ENCODE measurements around the gene ACSM6. TPM values are rescaled to one million over a fixed set of nuclear protein-coding genes. Genes with fewer than 3 reads are reported as not detected.

ACSM6 gene
- total RNA-seq, 1 donor from 2014 or later = not detected

Other genes starting within 250 kb of the ACSM6 start
- gene CYP2C8, start 124.7 kb upstream of the ACSM6 start, total RNA-seq = 0.22 TPM
- gene PDLIM1, start 96.8 kb downstream of the ACSM6 start, total RNA-seq = 226 TPM